H1 (cell line): ENCODE results near the gene RAD51C. TPM values are rescaled to one million over a fixed set of nuclear protein-coding genes. Genes with fewer than 3 reads are reported as not detected.

ENCODE experiments used
- CTCF ChIA-PET: fragments of 300-600 bp; sonication (Branson Sonifier 250); formaldehyde crosslinking; loops from one replicate; lab custom pipeline; 2021; ENCODE audit not compliant: partially characterized antibody; lab: Charles Lee
- POLR2A ChIA-PET: fragments of 300-600 bp; sonication (Branson Sonifier 250); formaldehyde crosslinking; loops from one replicate; lab custom pipeline; 2021; ENCODE audit warnings: inconsistent platforms; ENCODE audit not compliant: partially characterized antibody; lab: Charles Lee
- DNase-seq, 2 experiments: peaks; one replicate each; pipeline versions ENCODE4 v3.0.0 to v3.0.0-alpha.2; 2010 to 2022; ENCODE audit warnings: low spot score in 2 of 2, low read depth in 1 of 2, mixed read lengths in 1 of 2
- FAIRE-seq: peaks from 2 replicates; lab custom pipeline; 2011; peaks lifted over from hg19 to GRCh38; lab: Jason Lieb, UNC
- H2AFZ ChIP-seq: 2 replicates; pipeline ENCODE4 v1.8.1; 2012; ENCODE audit warnings: low read length, inconsistent platforms
- H2AK5ac ChIP-seq: 2 replicates; pipeline ENCODE4 v1.6.1; 2013; ENCODE audit warnings: low read depth, low read length
- H2BK120ac ChIP-seq: replicated peaks from 2 replicates; pipeline ENCODE3; 2013; ENCODE audit warnings: low read depth, low read length, inconsistent platforms
- H2BK12ac ChIP-seq: 2 replicates; pipeline ENCODE4 v1.6.1; 2013; ENCODE audit warnings: low read depth, low read length
- H2BK15ac ChIP-seq: 2 replicates; pipeline ENCODE4 v1.6.1; 2013; ENCODE audit warnings: low read length
- H2BK20ac ChIP-seq: 2 replicates; pipeline ENCODE4 v1.6.1; 2013; ENCODE audit warnings: low read length
- H2BK5ac ChIP-seq: 2 replicates; pipeline ENCODE4 v1.6.1; 2013; ENCODE audit warnings: low read depth, low read length
- H3K14ac ChIP-seq: 2 replicates; pipeline ENCODE4 v1.6.1; 2013; ENCODE audit warnings: inconsistent platforms; ENCODE audit not compliant: insufficient read length
- H3K18ac ChIP-seq: 2 replicates; pipeline ENCODE4 v1.6.1; 2013; ENCODE audit warnings: low read length; ENCODE audit errors: extremely low read depth
- H3K23ac ChIP-seq: 2 replicates; pipeline ENCODE4 v1.6.1; 2013; ENCODE audit warnings: inconsistent platforms; ENCODE audit not compliant: insufficient read length
- H3K23me2 ChIP-seq: 2 replicates; pipeline ENCODE4 v1.6.1; 2013; ENCODE audit warnings: low read depth, low read length
- H3K27ac ChIP-seq: 2 replicates; pipeline ENCODE4 v1.6.1; 2011; ENCODE audit warnings: low read depth, low read length, inconsistent platforms
- H3K27me3 ChIP-seq, 4 experiments: replicated peaks in 1 of 4; 1 replicate in 1 of 4; 2 replicates in 3 of 4; pipeline versions ENCODE4 v1.6.1 to v1.8.1; 2011 to 2013; ENCODE audit warnings: low read length in 3 of 4, mild to moderate bottlenecking in 3 of 4, inconsistent platforms in 2 of 4, mixed read lengths in 2 of 4, moderate library complexity in 1 of 4; ENCODE audit not compliant: control insufficient read depth in 3 of 4, insufficient read depth in 3 of 4; ENCODE audit errors: extremely low read depth in 1 of 4
- H3K36me3 ChIP-seq, 4 experiments: 2 replicates each; pipeline versions ENCODE4 v1.6.1 to v1.8.1; 2011 to 2013; ENCODE audit warnings: mild to moderate bottlenecking in 4 of 4, low read length in 3 of 4, moderate library complexity in 2 of 4, control low read depth in 1 of 4, inconsistent platforms in 1 of 4; ENCODE audit not compliant: insufficient read depth in 4 of 4, control insufficient read depth in 2 of 4
- H3K4ac ChIP-seq: replicated peaks from 2 replicates; pipeline ENCODE3; 2013; ENCODE audit warnings: low read length, low read depth, mixed read lengths, inconsistent platforms; ENCODE audit not compliant: insufficient read length
- H3K4me1 ChIP-seq, 4 experiments: replicated peaks in 1 of 4; 1 replicate in 1 of 4; 2 replicates in 3 of 4; pipeline versions ENCODE4 v1.6.1 to v1.8.1; 2011 to 2013; ENCODE audit warnings: low read length in 3 of 4, inconsistent platforms in 2 of 4, mixed read lengths in 1 of 4; ENCODE audit not compliant: insufficient read depth in 4 of 4, control insufficient read depth in 3 of 4
- H3K4me2 ChIP-seq, 2 experiments: 2 replicates each; pipeline versions ENCODE4 v1.6.1 to v1.8.1; 2011 to 2013; ENCODE audit warnings: low read depth in 2 of 2, low read length in 2 of 2, control low read depth in 1 of 2, inconsistent platforms in 1 of 2, mild to moderate bottlenecking in 1 of 2; ENCODE audit not compliant: insufficient read depth in 1 of 2
- H3K4me3 ChIP-seq, 4 experiments: fragments of 200-600, 300-600 bp in 1 of 4; sonication (generic), shearing (Covaris generic), sonication (Bioruptor Twin) in 1 of 4; 2 replicates each; pipeline versions ENCODE4 v1.5.1 to v1.8.1; 2011 to 2016; ENCODE audit warnings: low read length in 4 of 4, low read depth in 3 of 4, control low read depth in 2 of 4, inconsistent platforms in 2 of 4, mild to moderate bottlenecking in 2 of 4, mixed read lengths in 1 of 4, moderate library complexity in 1 of 4; ENCODE audit not compliant: insufficient read depth in 2 of 4; ENCODE audit errors: extremely low read depth in 1 of 4
- H3K56ac ChIP-seq: replicated peaks from 2 replicates; pipeline ENCODE3; 2013; ENCODE audit warnings: low read depth, mild to moderate bottlenecking, mixed read lengths, low read length, inconsistent platforms; ENCODE audit not compliant: insufficient read length
- H3K79me1 ChIP-seq: 2 replicates; pipeline ENCODE4 v1.6.1; 2013; ENCODE audit warnings: low read depth, low read length, control low read depth
- H3K79me2 ChIP-seq, 2 experiments: 2 replicates each; pipeline versions ENCODE4 v1.6.1 to v1.8.1; 2012 to 2013; ENCODE audit warnings: low read length in 2 of 2, mild to moderate bottlenecking in 2 of 2, inconsistent platforms in 1 of 2; ENCODE audit not compliant: insufficient read depth in 2 of 2, control insufficient read depth in 1 of 2
- H3K9ac ChIP-seq, 4 experiments: replicated peaks in 1 of 4; 1 replicate in 1 of 4; 2 replicates in 3 of 4; pipeline versions ENCODE4 v1.6.1 to v1.8.1; 2011 to 2013; ENCODE audit warnings: low read depth in 3 of 4, low read length in 3 of 4, control low read depth in 2 of 4, mild to moderate bottlenecking in 2 of 4, moderate library complexity in 2 of 4, inconsistent platforms in 1 of 4; ENCODE audit errors: extremely low read depth in 1 of 4
- H3K9me3 ChIP-seq, 2 experiments: 2 replicates each; pipeline versions ENCODE4 v1.6.1 to v1.8.1; 2012 to 2013; ENCODE audit warnings: mild to moderate bottlenecking in 2 of 2, moderate library complexity in 2 of 2, control low read depth in 1 of 2, inconsistent platforms in 1 of 2, low read depth in 1 of 2, low read length in 1 of 2, mixed read lengths in 1 of 2; ENCODE audit not compliant: insufficient read depth in 2 of 2
- H4K20me1 ChIP-seq, 2 experiments: replicated peaks in 1 of 2; 2 replicates each; pipeline versions ENCODE3 to v1.8.1; 2011 to 2013; ENCODE audit warnings: inconsistent platforms in 2 of 2, low read length in 2 of 2, mild to moderate bottlenecking in 1 of 2; ENCODE audit not compliant: insufficient read depth in 2 of 2, control insufficient read depth in 1 of 2
- H4K5ac ChIP-seq: 2 replicates; pipeline ENCODE4 v1.6.1; 2013; ENCODE audit warnings: low read length, low read depth, mixed read lengths, inconsistent platforms; ENCODE audit not compliant: insufficient read length
- H4K8ac ChIP-seq: 2 replicates; pipeline ENCODE4 v1.8.0; 2013; ENCODE audit warnings: mild to moderate bottlenecking, moderate library complexity, low read length, inconsistent platforms; ENCODE audit not compliant: insufficient read depth; ENCODE audit errors: extremely low read depth
- H4K91ac ChIP-seq: replicated peaks from 2 replicates; pipeline ENCODE3; 2013; ENCODE audit warnings: low read length, mixed read lengths, inconsistent platforms; ENCODE audit not compliant: insufficient read length
- BACH1 ChIP-seq: IDR thresholded peaks from 2 replicates; pipeline ENCODE4 v1.6.1; 2012; ENCODE audit warnings: low read length, improper control_type of control experiment
- BCL11A ChIP-seq, 2 experiments: IDR thresholded peaks; one replicate each; pipeline ENCODE4 v1.6.1; 2011; ENCODE audit warnings: low read depth in 2 of 2, low read length in 2 of 2, mild to moderate bottlenecking in 2 of 2
- CBX5 ChIP-seq: fragments of 300-800, 300-1000 bp; sonication (generic); IDR thresholded peaks from 2 replicates; pipeline ENCODE4 v1.7.1; 2016; ENCODE audit warnings: antibody characterized with exemption, low read length, low read depth
- CEBPB ChIP-seq: IDR thresholded peaks from 2 replicates; pipeline ENCODE4 v1.6.1; 2012; ENCODE audit warnings: low read depth, low read length
- EP300 ChIP-seq, 2 experiments: IDR thresholded peaks; 1 replicate in 1 of 2; 2 replicates in 1 of 2; pipeline ENCODE4 v1.6.1; 2011 to 2012; ENCODE audit warnings: low read depth in 2 of 2, low read length in 2 of 2, mild to moderate bottlenecking in 2 of 2, borderline replicate concordance in 1 of 2, inconsistent platforms in 1 of 2, moderate library complexity in 1 of 2
- FOSL1 ChIP-seq: IDR thresholded peaks from 2 replicates; pipeline ENCODE4 v1.6.1; 2011; ENCODE audit warnings: mild to moderate bottlenecking, low read depth, low read length, moderate library complexity; ENCODE audit not compliant: insufficient read depth
- JUN ChIP-seq: IDR thresholded peaks from 2 replicates; pipeline ENCODE4 v1.6.1; 2011; ENCODE audit warnings: low read depth, mild to moderate bottlenecking, improper control_type of control experiment, low read length
- PHF8 ChIP-seq: fragments of 200-600 bp; sonication (generic); conservative IDR thresholded peaks from 2 replicates; pipeline ENCODE4 v1.7.1; 2012; ENCODE audit warnings: low read depth, mild to moderate bottlenecking, inconsistent platforms, low read length, moderate library complexity
- SIN3A ChIP-seq, 2 experiments: IDR thresholded peaks in 1 of 2; conservative IDR thresholded peaks in 1 of 2; 2 replicates each; pipeline ENCODE4 v1.6.1; 2011 to 2012; ENCODE audit warnings: low read length in 2 of 2, improper control_type of control experiment in 1 of 2, low read depth in 1 of 2, mild to moderate bottlenecking in 1 of 2
- SRF ChIP-seq: IDR thresholded peaks from 2 replicates; pipeline ENCODE4 v1.6.1; 2011; ENCODE audit warnings: mild to moderate bottlenecking, low read depth, low read length, moderate library complexity
- TAF1 ChIP-seq: IDR thresholded peaks from 2 replicates; pipeline ENCODE4 v1.6.1; 2011; ENCODE audit warnings: mild to moderate bottlenecking, low read depth, low read length
- TCF12 ChIP-seq: IDR thresholded peaks from 2 replicates; pipeline ENCODE4 v1.6.1; 2011; ENCODE audit warnings: low read depth, mild to moderate bottlenecking, low read length
- WGBS, 2 experiments: shearing (Covaris generic) in 1 of 2; methylation state at CpG; one replicate each; pipeline versions ENCODE4 v1.1.6 to v1.1.7; 2013 to 2015; ENCODE audit warnings: low lambda C conversion rate in 2 of 2, mixed read lengths in 2 of 2, inconsistent platforms in 1 of 2, low coverage in 1 of 2, missing lambda C conversion rate in 1 of 2; ENCODE audit not compliant: insufficient replicate concordance in 2 of 2, insufficient coverage in 1 of 2, insufficient read length in 1 of 2; ENCODE audit errors: extremely low coverage in 1 of 2, missing lambda C conversion rate in 1 of 2; 5-methylcytosine and 5-hydroxymethylcytosine counted together
- polyA plus RNA-seq, 7 experiments: library from polyadenylated mRNA; depleted of rRNA in 3 of 7; stranded (reverse) in 5 of 7; unstranded in 2 of 7; fragments of >200 nt in 5 of 7; fragments of 200-250 nt in 2 of 7; gene quantifications; 1 replicate in 5 of 7; 2 replicates in 1 of 7; 4 replicates in 1 of 7; pipeline versions ENCODE4 v1.2.1 to v1.2.3, GENCODE V29; 2011 to 2013; ENCODE audit warnings: missing spikeins in 2 of 7, mixed read lengths in 2 of 7
- total RNA-seq: library from RNA; stranded (reverse); fragmentation: NEBNext Ultra II Directional; extraction: Animal tissue kit (Norgen Biotek cat#: 25700); gene quantifications from 2 replicates; pipeline ENCODE4 v1.2.1, GENCODE V29; 2021
- TF ChIP-seq, protein P1 (sequence below): IDR thresholded peaks from 2 replicates; pipeline ENCODE4 v1.6.1; 2012; ENCODE audit warnings: low read length, inconsistent platforms

The RAD51C gene
- total and polyA plus RNA-seq, 2 of the 8 experiments (the other 6 are each of a cell fraction or from before 2014, with no cell fraction given): 10.4 to 21.7 TPM

DNA sequence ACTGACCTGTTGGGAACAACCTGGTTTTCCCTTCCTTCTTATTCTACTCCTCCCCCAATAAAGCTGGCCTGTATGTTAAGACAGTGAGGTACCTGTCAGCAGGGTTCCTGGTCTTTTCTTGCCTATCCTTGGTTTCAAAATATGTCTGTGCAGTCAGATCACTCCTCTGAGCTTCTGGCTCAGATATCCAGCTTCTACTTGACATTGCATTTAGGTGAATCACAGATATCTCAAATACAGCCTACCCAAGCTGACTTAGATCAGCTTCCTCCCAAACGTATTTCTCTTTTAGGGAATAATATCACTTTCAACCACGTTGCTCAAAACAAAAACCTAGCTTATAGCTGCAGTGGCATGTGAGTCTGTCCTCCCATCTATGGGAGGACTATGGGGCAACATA is 49.3 kb upstream of the RAD51C start:
- CTCF ChIA-PET: interaction anchor here (0.6 to 1.2 kb wide), 2 partner anchors 102 to 1446 kb away, joined by 3 to 6 read pairs; no protein-coding TSS in a partner anchor
- FAIRE-seq: no peak
- H2BK20ac ChIP-seq: no peak overlapping the region
- TF ChIP-seq CEBPB: no peak
- TF ChIP-seq SRF: no peak
- no peak for TF ChIP-seq JUN
- no peak for TF ChIP-seq EP300 (IDR thresholded peaks at IDR 0.05; ENCODE audit: borderline replicate concordance in 1 of 2, low read depth in 2 of 2, low read length in 2 of 2)
- TF ChIP-seq, protein P1, sequence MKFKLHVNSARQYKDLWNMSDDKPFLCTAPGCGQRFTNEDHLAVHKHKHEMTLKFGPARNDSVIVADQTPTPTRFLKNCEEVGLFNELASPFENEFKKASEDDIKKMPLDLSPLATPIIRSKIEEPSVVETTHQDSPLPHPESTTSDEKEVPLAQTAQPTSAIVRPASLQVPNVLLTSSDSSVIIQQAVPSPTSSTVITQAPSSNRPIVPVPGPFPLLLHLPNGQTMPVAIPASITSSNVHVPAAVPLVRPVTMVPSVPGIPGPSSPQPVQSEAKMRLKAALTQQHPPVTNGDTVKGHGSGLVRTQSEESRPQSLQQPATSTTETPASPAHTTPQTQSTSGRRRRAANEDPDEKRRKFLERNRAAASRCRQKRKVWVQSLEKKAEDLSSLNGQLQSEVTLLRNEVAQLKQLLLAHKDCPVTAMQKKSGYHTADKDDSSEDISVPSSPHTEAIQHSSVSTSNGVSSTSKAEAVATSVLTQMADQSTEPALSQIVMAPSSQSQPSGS: no peak
- TF ChIP-seq TAF1: no peak
- no peak for TF ChIP-seq TCF12
- TF ChIP-seq BCL11A (IDR thresholded peaks at IDR 0.05; ENCODE audit: low read depth in 2 of 2, low read length in 2 of 2): no peak
- TF ChIP-seq FOSL1: no peak
- no peak for TF ChIP-seq CBX5
- TF ChIP-seq BACH1: no peak
- TF ChIP-seq SIN3A (conservative IDR thresholded peaks at IDR 0.05 in 1 of 2, IDR thresholded peaks at IDR 0.05 in 1 of 2; ENCODE audit: low read depth in 1 of 2, low read length in 2 of 2): no peak
- TF ChIP-seq PHF8: no peak

More for the DNA sequence above, 49.3 kb upstream of the RAD51C start:
- no peak overlapping the region for H3K4ac ChIP-seq
- no peak overlapping the region for H2BK120ac ChIP-seq
- no peak overlapping the region for H3K18ac ChIP-seq
- no peak overlapping the region for H3K4me2 ChIP-seq
- no peak overlapping the region for H4K8ac ChIP-seq
- H3K36me3 ChIP-seq: no peaks in the 10 kb centered on the region
- H3K27me3 ChIP-seq: no peaks in the 10 kb centered on the region
- H3K27ac ChIP-seq: no peak overlapping the region
- no peak for DNase-seq
- H2BK12ac ChIP-seq: no peak overlapping the region
- no peaks in the 10 kb centered on the region for H3K79me2 ChIP-seq
- H3K9ac ChIP-seq: no peak overlapping the region
- H3K4me1 ChIP-seq: no peaks in the 10 kb centered on the region
- H3K4me3 ChIP-seq: no peak overlapping the region
- no peak overlapping the region for H2BK15ac ChIP-seq
- H2BK5ac ChIP-seq: no peak overlapping the region
- no peak overlapping the region for H3K14ac ChIP-seq
- H3K9me3 ChIP-seq: no peaks in the 10 kb centered on the region
- no peak overlapping the region for H2AK5ac ChIP-seq
- no peak overlapping the region for H2AFZ ChIP-seq
- H4K91ac ChIP-seq: no peak overlapping the region
- no peaks in the 10 kb centered on the region for H3K23me2 ChIP-seq
- no peak overlapping the region for H3K23ac ChIP-seq
- no peak overlapping the region for H4K5ac ChIP-seq
- H3K56ac ChIP-seq: no peak overlapping the region
- POLR2A ChIA-PET: interaction anchor here (0.9 to 5.8 kb wide), 4 partner anchors 11 to 102 kb away, joined by 3 to 95 read pairs (median 30); no protein-coding TSS in a partner anchor
- H3K79me1 ChIP-seq: no peaks in the 10 kb centered on the region
- WGBS, 2 experiments: 67% methylated on average over 2 of the region's 2 CpGs; no CpG with 5 or more reads in 1 of the 2 experiments
- H4K20me1 ChIP-seq: no peaks in the 10 kb centered on the region
